ENCODE data around the gene RFTN1. TPM values are rescaled to one million over a fixed set of nuclear protein-coding genes. Genes with fewer than 3 reads are reported as not detected.

Gene RFTN1
- total and polyA plus RNA-seq, 2 donors from 2014 or later, result 15.3 to 34.1 TPM

DNA sequence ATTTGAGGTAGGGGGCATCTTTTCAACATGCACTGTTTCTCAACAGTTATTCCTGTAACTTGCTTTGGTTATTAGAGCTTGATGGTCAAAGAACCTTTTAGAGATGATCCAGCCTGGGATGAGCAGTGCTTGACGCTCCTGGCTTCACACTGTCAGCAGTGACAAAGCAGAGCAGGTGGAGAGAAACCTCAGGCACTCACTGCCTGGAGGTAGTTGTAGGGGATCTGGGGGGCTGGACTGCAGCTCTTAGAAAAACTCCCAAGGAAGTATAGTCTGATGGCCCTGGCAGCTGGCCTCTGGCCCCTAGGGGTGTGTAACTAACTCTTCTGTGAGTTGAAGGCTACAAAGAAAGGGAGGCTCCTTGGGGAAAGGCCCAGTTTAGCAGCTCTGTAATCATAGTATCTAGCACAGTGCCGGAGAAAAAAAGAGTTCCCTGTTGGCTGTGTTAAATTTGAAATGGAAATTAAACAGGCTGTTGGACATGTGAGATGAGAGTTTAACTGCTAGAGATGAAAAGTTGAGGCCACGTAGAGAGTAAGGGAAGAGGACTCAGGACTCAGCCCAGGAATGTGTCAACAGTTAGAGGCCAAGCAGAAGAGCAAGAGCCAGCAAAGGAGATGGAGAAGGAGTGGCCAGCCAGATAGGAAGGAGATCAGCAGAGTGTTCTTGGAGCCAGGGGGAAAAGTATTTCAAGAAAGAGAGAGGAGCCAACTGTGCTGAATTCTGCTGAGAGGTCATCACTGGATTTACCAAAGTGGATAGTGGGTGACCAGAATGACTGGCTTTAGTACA, 234.3 kb downstream of the RFTN1 start:
- no peak overlapping the region for H3K4me3 ChIP-seq (ENCODE audit: low read length in 3 of 3)
- H3K9ac ChIP-seq (ENCODE audit: low read length in 3 of 3), result no peak overlapping the region
- FAIRE-seq, result no peak
- no peaks in the 10 kb centered on the region for H3K4me1 ChIP-seq (ENCODE audit: control insufficient read depth in 2 of 3, insufficient read depth in 2 of 3, low read depth in 1 of 3, low read length in 3 of 3)
- no peak for DNase-seq
- no peak for TF ChIP-seq CTCF (IDR thresholded peaks at IDR 0.05; ENCODE audit: borderline replicate concordance, extremely low read depth, insufficient read depth)
- no peaks in the 10 kb centered on the region for H3K9me3 ChIP-seq (ENCODE audit: control insufficient read depth in 2 of 3, insufficient read depth in 1 of 3, low read length in 3 of 3)
- H3K27me3 ChIP-seq (ENCODE audit: control insufficient read depth, insufficient read depth, low read length), result no peaks in the 10 kb centered on the region
- peaks cover 3 to 24% (median 12%) of the 10 kb centered on the region in 3 donors for H3K36me3 ChIP-seq (ENCODE audit: control insufficient read depth in 2 of 3, insufficient read depth in 3 of 3, low read length in 3 of 3)
- intact Hi-C loops (cut with DNase I), result no loop called here
- H3K27ac ChIP-seq (ENCODE audit: low read depth in 2 of 2, low read length in 2 of 2), result no peak overlapping the region

GRCh38 chr3:16277471-16277870, 236.0 kb downstream of the RFTN1 start:
- TF ChIP-seq CTCF (IDR thresholded peaks at IDR 0.05; ENCODE audit: borderline replicate concordance, extremely low read depth, insufficient read depth), result no peak
- Histone ChIP-seq H3K9ac (ENCODE audit: low read length in 3 of 3) (no peak overlapping the region), H3K27me3 (ENCODE audit: control insufficient read depth, insufficient read depth, low read length) (no peaks in the 10 kb centered on the region), H3K4me3 (ENCODE audit: low read length in 3 of 3) (no peak overlapping the region), H3K27ac (ENCODE audit: low read depth in 2 of 2, low read length in 2 of 2) (no peak overlapping the region), H3K36me3 (ENCODE audit: control insufficient read depth in 2 of 3, insufficient read depth in 3 of 3, low read length in 3 of 3) (peaks cover 3 to 12% (median 6%) of the 10 kb centered on the region in 3 donors), H3K4me1 (ENCODE audit: control insufficient read depth in 2 of 3, insufficient read depth in 2 of 3, low read depth in 1 of 3, low read length in 3 of 3) (no peaks in the 10 kb centered on the region), H3K9me3 (ENCODE audit: control insufficient read depth in 2 of 3, insufficient read depth in 1 of 3, low read length in 3 of 3) (no peaks in the 10 kb centered on the region)
- no peak for DNase-seq
- no peak for FAIRE-seq
- intact Hi-C loops (cut with DNase I), result no loop called here

GRCh38 chr3:16273867-16274266, 239.6 kb downstream of the RFTN1 start:
- intact Hi-C loops (cut with DNase I), result no loop called here
- no peaks in the 10 kb centered on the region for H3K4me1 ChIP-seq (ENCODE audit: control insufficient read depth in 2 of 3, insufficient read depth in 2 of 3, low read depth in 1 of 3, low read length in 3 of 3)
- FAIRE-seq (peak; percentile 55), DNase-seq (no peak)
- H3K9me3 ChIP-seq (ENCODE audit: control insufficient read depth in 2 of 3, insufficient read depth in 1 of 3, low read length in 3 of 3), result no peaks in the 10 kb centered on the region
- H3K9ac ChIP-seq (ENCODE audit: low read length in 3 of 3), result no peak overlapping the region
- no peak overlapping the region for H3K27ac ChIP-seq (ENCODE audit: low read depth in 2 of 2, low read length in 2 of 2)
- no peaks in the 10 kb centered on the region for H3K27me3 ChIP-seq (ENCODE audit: control insufficient read depth, insufficient read depth, low read length)
- H3K4me3 ChIP-seq (ENCODE audit: low read length in 3 of 3), result no peak overlapping the region
- no peak for TF ChIP-seq CTCF (IDR thresholded peaks at IDR 0.05; ENCODE audit: borderline replicate concordance, extremely low read depth, insufficient read depth)
- peaks cover 3 to 23% (median 10%) of the 10 kb centered on the region in 3 donors for H3K36me3 ChIP-seq (ENCODE audit: control insufficient read depth in 2 of 3, insufficient read depth in 3 of 3, low read length in 3 of 3)
